Left ventricle myocardium inferior (tissue), 1 donor: ENCODE measurements around the gene SYTL1. TPM values are rescaled to one million over a fixed set of nuclear protein-coding genes. Genes with fewer than 3 reads are reported as not detected.

Experiments
- DNase-seq: peaks from one replicate; pipeline ENCODE4 v3.0.0-alpha.2; 2020
- H3K27ac ChIP-seq: fragments of 200-600 bp; replicated peaks from 2 replicates; pipeline ENCODE4 v1.8.0; 2021
- H3K27me3 ChIP-seq: fragments of 200-600 bp; 2 replicates; pipeline ENCODE4 v1.8.0; 2021; ENCODE audit warnings: low read depth
- H3K36me3 ChIP-seq: fragments of 200-600 bp; 2 replicates; pipeline ENCODE4 v1.8.0; 2021
- H3K4me1 ChIP-seq: fragments of 200-600 bp; 2 replicates; pipeline ENCODE4 v1.8.0; 2021
- H3K4me3 ChIP-seq: fragments of 200-600 bp; 2 replicates; pipeline ENCODE4 v1.8.0; 2021; ENCODE audit warnings: mild to moderate bottlenecking, moderate library complexity
- H3K9me3 ChIP-seq: fragments of 200-600 bp; replicated peaks from 2 replicates; pipeline ENCODE4 v1.8.0; 2021
- intact Hi-C: fragments of 100-400 bp; cut with micrococcal nuclease; formaldehyde crosslinking; loops from one replicate; pipeline ENCODE4 v1.11.0; 2022
- total RNA-seq: library from RNA; stranded (reverse); fragmentation: NEBNext Ultra II Directional; extraction: Animal tissue kit (Norgen Biotek cat#: 25700); gene quantifications from one replicate; pipeline ENCODE4 v1.2.1, GENCODE V29; 2021
- TF ChIP-seq, protein P1 (sequence below): fragments of 200-600 bp; IDR thresholded peaks from 2 replicates; pipeline ENCODE4 v1.8.0; 2021; ENCODE audit warnings: antibody characterized with exemption, mild to moderate bottlenecking, borderline replicate concordance
- donor health status: DM: no; HTN: yes; CAD: no; lungs with severe emphysema.

Gene SYTL1
- total RNA-seq, 1 donor from 2014 or later, result 1.1 TPM

DNA sequence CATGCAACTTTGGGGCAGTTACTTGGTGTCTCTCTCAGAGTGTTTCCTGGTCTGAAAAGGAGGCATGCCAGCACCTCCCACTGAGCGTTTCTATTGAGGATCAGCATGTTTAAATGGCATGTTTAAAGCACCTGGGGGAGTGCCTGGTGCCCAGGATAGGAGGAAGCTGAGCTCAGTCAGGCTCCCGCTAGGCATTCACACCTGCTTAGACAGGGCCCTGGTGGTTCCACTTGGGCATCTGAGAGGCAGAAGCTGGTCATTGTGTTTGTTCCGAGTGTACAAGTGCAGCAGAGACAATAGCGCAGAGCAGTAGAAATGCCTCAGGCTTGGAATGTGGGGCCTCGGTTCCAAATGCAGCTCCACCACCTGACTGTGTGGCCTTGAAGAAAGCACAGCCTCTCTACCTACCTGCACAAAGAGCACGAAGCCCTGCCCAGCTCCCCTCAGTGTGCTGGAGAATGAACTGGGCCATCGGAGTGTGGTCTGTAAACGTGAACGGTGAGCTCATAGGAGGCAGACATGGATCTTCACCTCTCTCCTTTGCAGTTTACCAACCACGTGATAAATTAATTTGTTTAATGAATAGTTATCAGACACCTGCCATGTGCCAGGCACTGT lies 40.1 kb upstream of the SYTL1 start:
- Histone ChIP-seq H3K27me3 (no peaks in the 10 kb centered on the region), H3K27ac (no peak overlapping the region), H3K4me3 (no peak overlapping the region), H3K9me3 (no peaks in the 10 kb centered on the region), H3K4me1 (peaks cover 43% of the 10 kb centered on the region), H3K36me3 (peaks cover 67% of the 10 kb centered on the region)
- intact Hi-C loops, result loop anchor here (5.0 kb wide), 2 partner anchors 91 to 306 kb away; partner anchors contain the start of gene GPR3
- TF ChIP-seq, protein P1, sequence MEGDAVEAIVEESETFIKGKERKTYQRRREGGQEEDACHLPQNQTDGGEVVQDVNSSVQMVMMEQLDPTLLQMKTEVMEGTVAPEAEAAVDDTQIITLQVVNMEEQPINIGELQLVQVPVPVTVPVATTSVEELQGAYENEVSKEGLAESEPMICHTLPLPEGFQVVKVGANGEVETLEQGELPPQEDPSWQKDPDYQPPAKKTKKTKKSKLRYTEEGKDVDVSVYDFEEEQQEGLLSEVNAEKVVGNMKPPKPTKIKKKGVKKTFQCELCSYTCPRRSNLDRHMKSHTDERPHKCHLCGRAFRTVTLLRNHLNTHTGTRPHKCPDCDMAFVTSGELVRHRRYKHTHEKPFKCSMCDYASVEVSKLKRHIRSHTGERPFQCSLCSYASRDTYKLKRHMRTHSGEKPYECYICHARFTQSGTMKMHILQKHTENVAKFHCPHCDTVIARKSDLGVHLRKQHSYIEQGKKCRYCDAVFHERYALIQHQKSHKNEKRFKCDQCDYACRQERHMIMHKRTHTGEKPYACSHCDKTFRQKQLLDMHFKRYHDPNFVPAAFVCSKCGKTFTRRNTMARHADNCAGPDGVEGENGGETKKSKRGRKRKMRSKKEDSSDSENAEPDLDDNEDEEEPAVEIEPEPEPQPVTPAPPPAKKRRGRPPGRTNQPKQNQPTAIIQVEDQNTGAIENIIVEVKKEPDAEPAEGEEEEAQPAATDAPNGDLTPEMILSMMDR, result no peak
- no peak for DNase-seq

DNA sequence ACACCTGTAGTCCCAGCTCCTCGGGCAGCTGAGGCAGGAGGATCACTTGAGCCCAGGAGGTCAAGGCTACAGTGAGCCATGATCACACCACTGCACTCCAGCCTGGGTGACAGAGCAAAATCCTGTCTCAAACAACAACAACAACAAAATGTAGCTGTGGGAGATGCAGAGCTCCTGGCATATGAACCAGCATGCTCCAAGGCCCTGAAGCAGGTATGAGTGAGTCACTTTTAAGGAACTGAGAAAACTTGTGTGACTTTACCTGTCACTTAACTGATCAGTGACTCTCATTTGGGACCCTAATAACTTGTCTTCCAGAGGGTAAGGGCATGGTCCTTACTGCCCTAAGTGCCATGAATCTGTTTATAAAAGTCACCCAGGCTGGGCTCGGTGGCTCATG lies 39.2 kb upstream of the SYTL1 start:
- Histone ChIP-seq H3K27me3 (no peaks in the 10 kb centered on the region), H3K4me1 (peaks cover 38% of the 10 kb centered on the region), H3K4me3 (no peak overlapping the region), H3K9me3 (no peaks in the 10 kb centered on the region), H3K27ac (no peak overlapping the region), H3K36me3 (peaks cover 63% of the 10 kb centered on the region)
- DNase-seq, result no peak
- intact Hi-C loops, result loop anchor here (5.0 kb wide), 2 partner anchors 90 to 305 kb away; partner anchors contain the start of gene GPR3
- TF ChIP-seq, protein P1, result no peak

DNA sequence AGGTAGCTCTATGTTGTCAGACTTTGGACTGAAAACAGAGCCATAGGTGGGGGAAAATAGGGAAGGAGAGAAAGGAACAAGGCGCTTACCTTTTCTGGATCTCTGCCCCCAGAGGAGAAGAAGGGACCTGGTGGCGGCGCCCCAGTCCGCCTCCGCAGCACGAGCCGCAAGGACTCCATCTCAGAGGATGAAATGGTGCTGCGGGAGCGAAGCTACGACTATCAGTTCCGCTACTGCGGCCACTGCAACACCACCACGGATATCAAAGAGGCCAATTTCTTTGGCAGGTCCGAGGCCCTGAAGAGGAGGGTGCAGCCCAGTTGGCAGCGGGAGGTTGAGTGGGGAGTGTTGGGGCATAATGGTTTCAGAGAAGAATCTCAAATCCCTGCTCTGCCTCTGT lies 38.3 kb upstream of the SYTL1 start:
- no peak for DNase-seq
- no peaks in the 10 kb centered on the region for H3K27me3 ChIP-seq
- no peaks in the 10 kb centered on the region for H3K9me3 ChIP-seq
- TF ChIP-seq, protein P1, result no peak
- H3K4me1 ChIP-seq, result peaks cover 29% of the 10 kb centered on the region
- no peak overlapping the region for H3K4me3 ChIP-seq
- H3K27ac ChIP-seq, result no peak overlapping the region
- peaks cover 54% of the 10 kb centered on the region for H3K36me3 ChIP-seq
- intact Hi-C loops, result loop anchor here (5.0 kb wide), 2 partner anchors 89 to 304 kb away; partner anchors contain the start of gene GPR3

DNA sequence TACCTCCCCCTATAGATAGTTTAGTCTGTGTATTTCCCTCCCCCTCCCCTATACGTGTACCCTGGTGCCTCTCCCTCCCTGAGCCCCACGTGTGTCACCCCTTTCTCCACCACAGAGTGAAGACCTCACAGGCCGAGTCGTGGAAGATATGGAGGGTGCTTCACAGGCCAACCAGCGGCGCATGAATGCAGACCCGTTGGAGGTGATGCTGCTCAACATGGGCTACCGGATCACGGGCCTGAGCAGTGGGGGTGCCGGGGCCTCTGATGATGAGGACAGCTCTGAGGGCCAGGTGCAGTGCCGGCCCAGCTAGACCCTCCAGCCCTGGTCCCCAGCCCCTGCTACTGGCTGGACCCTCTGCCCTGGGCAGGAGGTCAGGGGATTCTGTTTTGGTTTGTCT lies 35.8 kb upstream of the SYTL1 start:
- no peak overlapping the region for H3K27ac ChIP-seq
- no peaks in the 10 kb centered on the region for H3K9me3 ChIP-seq
- intact Hi-C loops, result no loop called here
- no peak overlapping the region for H3K4me3 ChIP-seq
- no peak for DNase-seq
- TF ChIP-seq, protein P1, result no peak
- no peaks in the 10 kb centered on the region for H3K27me3 ChIP-seq
- H3K36me3 ChIP-seq, result peaks cover 50% of the 10 kb centered on the region
- peaks cover 3% of the 10 kb centered on the region for H3K4me1 ChIP-seq

DNA sequence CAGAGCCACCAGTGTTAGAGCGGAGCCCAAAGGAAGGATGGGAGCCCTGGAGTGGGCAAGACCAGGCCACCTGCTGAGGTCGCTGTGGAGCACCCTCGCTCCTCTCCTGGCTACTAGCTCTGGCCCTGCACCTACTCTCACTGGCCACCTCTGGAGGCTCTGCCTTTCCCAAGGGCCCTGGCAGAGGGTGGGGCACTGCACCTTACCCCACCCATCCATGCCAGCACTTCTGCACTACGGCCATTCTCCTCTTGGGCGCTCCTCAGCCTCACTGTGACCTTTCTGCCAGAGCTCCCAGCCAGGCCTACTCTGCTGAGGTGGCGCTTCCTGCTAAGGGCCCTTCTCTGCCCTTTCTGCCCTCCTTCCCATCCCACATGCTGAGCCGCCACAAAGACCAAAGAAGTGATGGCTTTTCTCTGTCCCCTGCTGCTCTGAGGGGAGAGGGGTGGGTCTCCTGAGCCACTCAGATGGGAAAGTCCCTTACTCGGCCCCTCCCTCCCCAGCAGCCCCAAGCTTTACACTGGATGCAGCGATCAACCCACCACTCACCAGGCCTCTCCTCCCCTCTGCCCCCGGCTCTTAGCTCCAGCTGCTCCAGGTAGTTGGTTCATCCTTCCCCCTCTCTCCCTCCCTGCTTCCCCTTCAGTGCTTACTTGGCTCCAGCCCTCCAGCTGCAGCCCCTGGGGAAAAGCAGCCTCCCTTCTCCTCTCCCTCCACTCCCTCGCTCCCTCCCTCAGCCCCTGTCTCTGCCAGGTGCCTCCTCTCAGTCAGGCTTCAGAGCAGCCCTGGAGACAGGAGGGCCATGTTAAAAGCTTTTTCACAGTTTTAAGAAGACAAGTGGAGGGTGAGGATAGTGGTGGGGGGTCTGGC lies 34.7 kb upstream of the SYTL1 start:
- H3K4me3 ChIP-seq, result no peak overlapping the region
- H3K36me3 ChIP-seq, result peaks cover 41% of the 10 kb centered on the region
- no peaks in the 10 kb centered on the region for H3K4me1 ChIP-seq
- no peak for DNase-seq
- no peaks in the 10 kb centered on the region for H3K9me3 ChIP-seq
- H3K27me3 ChIP-seq, result no peaks in the 10 kb centered on the region
- TF ChIP-seq, protein P1, result no peak
- intact Hi-C loops, result no loop called here
- no peak overlapping the region for H3K27ac ChIP-seq
